ENCODE measurements around the gene ERLEC1.
"Not testable (repeated sequence)": the region's sequence is repeated elsewhere in the genome, so short reads cannot be mapped to it uniquely, and the experiment has no call there.

ERLEC1 gene

GRCh38 chr2:53829273-53829979 is 42.6 kb downstream of the ERLEC1 start:
- no peak for DNase-seq (ENCODE audit: low read depth in 2 of 3, low spot score in 1 of 3)

- not testable (repeated sequence) for DNase-seq (ENCODE audit: low read depth in 2 of 3, low spot score in 1 of 3)
Measured at GRCh38 chr2:53829980-53830290, 43.1 kb downstream of the ERLEC1 start.

- no peak for DNase-seq (ENCODE audit: low read depth in 2 of 3, low spot score in 1 of 3)
Measured at GRCh38 chr2:53840580-53840979, 53.7 kb downstream of the ERLEC1 start.

- not testable (repeated sequence) for DNase-seq (ENCODE audit: low read depth in 2 of 3, low spot score in 1 of 3)
Measured at GRCh38 chr2:53841651-53842050, 54.8 kb downstream of the ERLEC1 start.

- DNase-seq (ENCODE audit: low read depth in 2 of 3, low spot score in 1 of 3), result no peak
Measured at GRCh38 chr2:53842891-53843290, 56.0 kb downstream of the ERLEC1 start.

GRCh38 chr2:53843595-53843994 is 56.8 kb downstream of the ERLEC1 start:
- no peak for DNase-seq (ENCODE audit: low read depth in 2 of 3, low spot score in 1 of 3)

GRCh38 chr2:53848062-53848461 is 61.2 kb downstream of the ERLEC1 start:
- no peak for DNase-seq (ENCODE audit: low read depth in 2 of 3, low spot score in 1 of 3)

- DNase-seq (ENCODE audit: low read depth in 2 of 3, low spot score in 1 of 3), result not testable (repeated sequence)
Measured at GRCh38 chr2:53851052-53851757, 64.4 kb downstream of the ERLEC1 start.

- no peak for DNase-seq (ENCODE audit: low read depth in 2 of 3, low spot score in 1 of 3)
Measured at GRCh38 chr2:53852532-53852931, 65.7 kb downstream of the ERLEC1 start.

- DNase-seq (ENCODE audit: low read depth in 2 of 3, low spot score in 1 of 3), result no peak
Measured at GRCh38 chr2:53854678-53855077, 67.8 kb downstream of the ERLEC1 start.

GRCh38 chr2:53856272-53856671 is 69.4 kb downstream of the ERLEC1 start:
- DNase-seq (ENCODE audit: low read depth in 2 of 3, low spot score in 1 of 3), result no peak

GRCh38 chr2:53859206-53860181 is 72.7 kb downstream of the ERLEC1 start, which contains the start of gene GPR75:
Gene GPR75, minus strand, starts transcription at chr2:53859967. Its CDS starts 5,211 bp downstream, at chr2:53854756.
- DNase-seq (ENCODE audit: low read depth in 2 of 3, low spot score in 1 of 3), result no peak

- no peak for DNase-seq (ENCODE audit: low read depth in 2 of 3, low spot score in 1 of 3)
Measured at GRCh38 chr2:53861824-53862223, 75.0 kb downstream of the ERLEC1 start.

GRCh38 chr2:53863538-53864227 is 76.8 kb downstream of the ERLEC1 start:
- no peak for DNase-seq (ENCODE audit: low read depth in 2 of 3, low spot score in 1 of 3)

- DNase-seq (ENCODE audit: low read depth in 2 of 3, low spot score in 1 of 3), result no peak
Measured at GRCh38 chr2:53865264-53865663, 78.4 kb downstream of the ERLEC1 start.

- no peak for DNase-seq (ENCODE audit: low read depth in 2 of 3, low spot score in 1 of 3)
Measured at GRCh38 chr2:53865962-53866361, 79.1 kb downstream of the ERLEC1 start.

- no peak for DNase-seq (ENCODE audit: low read depth in 2 of 3, low spot score in 1 of 3)
Measured at GRCh38 chr2:53867169-53867568, 80.3 kb downstream of the ERLEC1 start.

- DNase-seq (ENCODE audit: low read depth in 2 of 3, low spot score in 1 of 3), result no peak
Measured at GRCh38 chr2:53867773-53868172, 80.9 kb downstream of the ERLEC1 start.

All from stimulated activated CD4-positive, alpha-beta T cell treated with anti-CD3 and anti-CD28 coated beads, Interleukin-12 subunit alpha, Interleukin-12 subunit beta, amount 100 ng/mL, for 48 hours (primary cell).